Neural cell (in vitro differentiated cells): ENCODE data around the gene HIPK4.

Experiments
- CTCF ChIP-seq: fragments of 450-650 bp; IDR thresholded peaks from 2 replicates; pipeline ENCODE4 v1.5.1; 2014; ENCODE audit warnings: antibody characterized with exemption, mild to moderate bottlenecking, moderate library complexity; ENCODE audit not compliant: poor library complexity, severe bottlenecking
- EP300 ChIP-seq: fragments of 450-650 bp; conservative IDR thresholded peaks from 2 replicates; pipeline ENCODE4 v1.6.1; 2014; ENCODE audit warnings: antibody characterized with exemption, mild to moderate bottlenecking, moderate library complexity; ENCODE audit not compliant: poor library complexity, severe bottlenecking
- EZH2 ChIP-seq: fragments of 200-600, 300-800 bp; shearing (Covaris generic), sonication (generic); IDR thresholded peaks from 2 replicates; pipeline ENCODE4 v1.6.1; 2014; ENCODE audit warnings: antibody characterized with exemption, low read length, borderline replicate concordance, mild to moderate bottlenecking; ENCODE audit not compliant: insufficient read depth, poor library complexity, severe bottlenecking
- MXI1 ChIP-seq: fragments of 450-650 bp; conservative IDR thresholded peaks from 2 replicates; pipeline ENCODE4 v1.6.1; 2014; ENCODE audit warnings: antibody characterized with exemption, mild to moderate bottlenecking; ENCODE audit not compliant: poor library complexity, severe bottlenecking
- POLR2AphosphoS5 ChIP-seq: IDR thresholded peaks from 2 replicates; pipeline ENCODE4 v1.6.1; 2012
- RAD21 ChIP-seq: fragments of 450-650 bp; conservative IDR thresholded peaks from 2 replicates; pipeline ENCODE4 v1.6.1; 2014; ENCODE audit warnings: antibody characterized with exemption, mild to moderate bottlenecking, moderate library complexity
- SMC3 ChIP-seq: fragments of 450-650 bp; conservative IDR thresholded peaks from 2 replicates; pipeline ENCODE4 v1.6.1; 2014; ENCODE audit warnings: antibody characterized with exemption, mild to moderate bottlenecking, moderate library complexity; ENCODE audit not compliant: poor library complexity

GRCh38 chr19:40335101-40335500, 54.9 kb downstream of the HIPK4 start:
- TF ChIP-seq CTCF (no peak), EZH2 (no peak), POLR2AphosphoS5 (no peak), RAD21 (no peak), MXI1 (no peak), SMC3 (no peak), EP300 (no peak)
